Activated naive CD4-positive, alpha-beta T cell treated with anti-CD3 and anti-CD28 coated beads, Interleukin-2, amount 50 U/mL, for 16 hours (primary cell): ENCODE results near the gene CYP19A1.

Experiments
- DNase-seq: peaks from one replicate; pipeline ENCODE4 v3.0.0-alpha.2; 2020

CYP19A1 gene

GRCh38 chr15:51356983-51357382 lies 18.6 kb upstream of the CYP19A1 start:
- no peak for DNase-seq

GRCh38 chr15:51356147-51356546 lies 17.8 kb upstream of the CYP19A1 start:
- no peak for DNase-seq

DNA sequence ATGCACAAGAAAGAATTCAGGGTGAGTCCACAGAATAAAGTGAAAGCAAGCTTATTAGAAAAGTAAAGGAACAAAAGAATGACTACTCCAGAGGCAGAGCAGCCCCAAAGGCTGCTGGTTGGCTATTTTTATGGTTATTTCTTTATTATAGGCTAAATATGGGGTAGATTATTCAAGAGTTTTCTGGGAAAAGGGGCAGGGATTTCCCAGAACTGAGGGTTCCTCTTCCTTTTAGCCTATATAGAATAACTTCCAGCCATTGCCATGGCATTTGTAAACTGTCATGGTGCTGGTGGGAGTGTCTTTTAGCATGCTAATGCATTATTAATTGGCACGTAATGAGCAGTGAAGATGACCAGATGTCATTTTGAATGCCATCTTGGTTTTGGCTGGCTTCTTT lies 16.7 kb upstream of the CYP19A1 start:
- no peak for DNase-seq

DNA sequence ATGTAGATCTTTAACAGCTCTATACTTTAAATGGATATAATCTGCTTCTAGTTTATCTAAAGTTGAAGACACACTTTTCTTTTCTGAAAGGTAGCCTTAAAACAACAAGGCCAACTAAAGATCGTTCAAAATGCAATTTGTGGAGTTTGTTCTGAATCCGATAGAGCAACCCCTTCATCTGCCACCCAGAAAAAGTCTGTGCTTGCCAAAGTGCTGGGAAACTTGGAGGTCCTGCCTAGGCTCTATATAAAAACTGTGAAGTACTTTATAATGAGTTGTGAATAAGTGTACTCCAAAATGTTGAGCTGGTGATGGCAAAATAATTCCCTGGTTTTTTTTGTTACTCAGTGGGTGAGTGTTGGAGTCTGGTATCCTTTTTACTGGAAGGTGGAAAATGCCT lies 15.6 kb upstream of the CYP19A1 start:
- DNase-seq, result no peak

DNA sequence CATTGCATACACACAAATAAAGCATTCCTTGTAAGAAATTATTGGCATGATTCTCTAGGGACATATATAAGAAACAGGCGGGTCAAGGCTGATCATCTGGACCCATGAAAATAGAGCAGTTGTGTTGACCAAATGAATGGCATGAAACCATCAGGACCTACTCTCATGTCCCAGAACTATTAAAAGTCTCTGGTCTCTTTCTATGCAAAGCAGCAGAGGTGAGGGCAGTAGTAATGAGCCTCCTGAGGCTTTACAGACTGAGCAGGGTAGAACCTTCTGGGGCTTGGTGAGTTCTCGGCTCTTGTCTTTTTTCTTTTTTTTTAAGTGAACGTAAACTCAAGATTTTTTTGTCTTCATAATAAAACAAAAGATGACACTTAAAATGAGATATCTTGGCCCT lies 12.3 kb upstream of the CYP19A1 start:
- no peak for DNase-seq

- DNase-seq, result no peak
Observed at GRCh38 chr15:51349156-51349844, 10.9 kb upstream of the CYP19A1 start.

GRCh38 chr15:51348688-51349087 lies 10.3 kb upstream of the CYP19A1 start:
- no peak for DNase-seq

DNA sequence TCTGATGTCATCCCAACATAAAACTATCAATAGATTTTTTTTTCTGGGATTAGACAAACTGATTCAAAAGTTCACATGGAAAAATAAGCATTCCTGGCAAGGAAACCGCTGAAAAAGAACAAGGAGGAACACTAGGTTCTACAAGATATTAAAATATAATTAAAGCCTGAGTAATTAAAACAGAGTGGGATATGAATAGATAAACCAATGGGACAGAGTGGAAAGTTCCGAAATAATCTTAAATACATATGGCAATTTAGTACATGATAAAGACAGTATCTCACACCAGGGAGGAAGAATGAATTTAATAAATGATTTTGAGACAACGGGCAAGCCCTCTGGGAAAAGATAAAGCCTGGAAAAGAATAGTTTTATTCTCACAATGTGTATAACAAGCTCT lies 7.7 kb upstream of the CYP19A1 start:
- no peak for DNase-seq

- no peak for DNase-seq
Observed at GRCh38 chr15:51343466-51343865, 5.1 kb upstream of the CYP19A1 start.

- no peak for DNase-seq
Observed at GRCh38 chr15:51342227-51342999, 4.0 kb upstream of the CYP19A1 start.

DNA sequence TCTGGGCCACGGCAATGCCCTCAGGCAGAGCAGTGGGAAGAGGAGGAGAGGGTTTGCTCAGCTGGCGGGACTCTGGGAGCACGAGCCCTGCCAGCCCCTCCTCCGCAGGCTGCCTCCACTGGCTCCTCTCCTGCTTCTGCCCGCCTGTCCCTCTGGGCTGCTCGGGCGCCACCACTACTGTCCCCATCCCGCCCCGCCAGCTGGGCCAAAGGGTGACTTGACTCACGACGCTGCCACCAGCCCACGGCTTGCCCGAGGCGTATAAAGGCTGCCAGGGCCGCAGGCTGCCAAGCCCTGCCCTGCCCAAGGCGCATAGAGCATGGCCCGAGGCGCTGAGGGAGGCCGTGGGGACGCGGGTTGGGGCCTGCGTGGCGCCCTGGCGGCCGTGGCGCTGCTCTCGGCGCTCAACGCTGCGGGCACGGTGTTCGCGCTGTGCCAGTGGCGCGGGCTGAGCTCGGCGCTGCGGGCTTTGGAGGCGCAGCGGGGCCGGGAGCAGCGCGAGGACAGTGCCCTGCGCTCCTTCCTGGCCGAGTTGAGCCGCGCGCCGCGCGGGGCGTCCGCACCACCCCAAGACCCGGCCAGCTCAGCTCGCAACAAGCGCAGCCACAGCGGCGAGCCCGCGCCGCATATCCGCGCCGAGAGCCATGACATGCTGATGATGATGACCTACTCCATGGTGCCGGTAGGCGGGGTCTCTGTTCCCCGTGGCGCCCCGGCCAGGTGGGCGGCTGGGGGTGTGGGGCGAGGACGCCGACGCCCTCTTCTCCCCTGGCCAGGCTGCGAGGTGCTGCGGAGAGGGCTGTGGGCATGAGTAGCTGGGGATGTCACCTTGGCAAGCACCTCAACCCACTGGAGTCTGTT lies 3.2 kb upstream of the CYP19A1 start, which contains the start of gene GLDN:
Gene GLDN (plus strand): TSS at position 290 of the 861 bp plus-strand sequence. CDS start 30 bp downstream, at position 320.
- no peak for DNase-seq

DNA sequence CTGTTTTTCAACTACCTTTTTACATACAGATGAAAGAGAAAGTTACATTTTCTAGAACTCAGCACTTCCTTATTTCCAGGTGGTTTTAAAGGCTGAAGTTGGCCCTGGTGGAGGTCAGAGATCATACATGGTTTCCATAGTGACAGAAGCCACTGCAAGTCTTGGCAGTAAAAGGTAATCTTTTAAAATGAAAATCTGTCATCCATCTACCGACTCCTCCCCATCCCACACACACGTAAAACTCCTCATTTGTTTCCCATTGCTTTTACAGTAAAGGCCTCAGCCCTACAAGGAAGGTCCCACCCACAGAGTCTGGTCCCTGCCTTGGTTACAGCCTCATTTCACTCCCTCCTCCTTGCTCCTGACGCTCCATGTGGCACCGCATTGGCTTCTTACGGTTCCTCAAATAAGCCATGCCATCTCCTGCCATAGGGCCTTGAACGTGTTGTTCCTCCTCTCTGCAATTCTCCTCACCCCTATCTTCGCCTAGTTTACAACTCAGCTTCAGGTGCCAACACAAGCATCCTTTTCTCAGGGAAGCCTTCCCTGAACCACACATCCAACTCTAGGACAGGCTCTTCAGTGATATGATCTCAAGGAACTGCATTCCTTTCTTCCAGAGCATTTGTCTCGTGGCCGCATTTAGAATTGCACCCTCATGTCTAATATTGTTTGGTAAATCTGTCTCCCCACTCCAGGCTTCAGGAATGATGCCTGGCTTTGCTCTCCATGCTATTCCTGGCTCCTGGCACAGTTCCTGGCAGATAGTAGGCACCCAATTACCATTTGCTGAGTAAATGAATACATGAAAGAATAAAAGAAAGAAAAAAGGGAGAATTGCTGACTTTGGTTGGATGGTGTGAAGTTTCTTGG lies 2.6 kb downstream of the CYP19A1 start:
- DNase-seq, result no peak

DNA sequence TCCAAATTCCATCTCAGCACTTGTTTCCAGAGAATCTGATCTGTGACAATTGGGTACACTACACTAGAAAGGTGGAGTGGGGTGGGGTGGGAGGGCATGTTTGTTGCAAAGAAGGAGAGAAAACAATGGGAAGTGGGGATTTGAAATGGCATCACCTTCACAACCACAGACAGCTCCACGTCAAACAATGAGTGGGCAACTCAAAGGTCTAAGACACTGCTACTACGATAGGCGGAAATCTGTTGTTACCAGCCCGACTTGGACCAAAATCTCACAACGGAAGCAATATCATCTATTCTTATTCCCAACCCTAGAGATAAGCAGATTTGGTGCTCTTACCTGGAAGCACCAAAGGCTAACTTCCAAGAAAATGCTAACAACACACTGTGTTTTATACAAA lies 3.3 kb downstream of the CYP19A1 start:
- no peak for DNase-seq

DNA sequence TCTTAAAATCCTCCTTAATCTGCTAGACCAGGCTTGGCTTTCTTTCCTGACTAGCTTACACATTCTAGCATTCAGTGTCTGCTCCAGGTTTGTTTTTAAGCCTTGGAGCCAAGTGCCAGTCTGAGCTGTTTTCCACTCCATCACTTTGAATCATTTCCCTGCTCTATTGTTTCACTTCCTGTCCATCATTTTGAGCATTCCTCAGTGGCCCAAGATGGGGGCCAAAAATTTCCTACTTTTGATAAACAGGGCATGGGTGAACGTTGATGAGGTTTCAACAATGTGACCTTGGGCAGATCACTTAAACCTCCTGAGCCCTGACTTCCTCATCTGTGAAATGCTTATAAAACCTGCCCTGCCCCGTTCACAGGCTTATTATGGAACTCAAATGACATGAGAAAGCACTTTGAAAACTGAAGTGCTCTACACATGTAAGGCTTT lies 4.4 kb downstream of the CYP19A1 start:
- DNase-seq, result no peak

DNA sequence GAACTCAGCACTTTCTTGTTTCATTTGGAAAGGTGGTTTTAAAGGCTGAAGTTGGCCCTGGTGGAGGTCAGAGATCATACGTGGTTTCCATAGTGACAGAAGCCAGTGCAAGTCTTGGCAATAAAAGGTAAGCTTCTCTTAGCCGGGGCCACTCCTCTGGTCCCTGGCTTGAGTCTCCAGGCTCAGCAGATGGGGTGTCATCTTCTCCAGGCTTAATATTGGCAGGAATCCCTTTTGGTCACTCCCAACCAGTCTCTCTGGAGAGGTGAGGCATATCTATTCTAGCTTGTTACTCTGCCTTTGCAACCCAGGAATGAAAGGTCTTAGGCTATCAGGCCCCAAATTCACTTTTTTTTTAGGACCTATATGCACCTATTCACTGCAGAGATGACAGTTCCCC lies 4.8 kb downstream of the CYP19A1 start:
- DNase-seq, result no peak

DNA sequence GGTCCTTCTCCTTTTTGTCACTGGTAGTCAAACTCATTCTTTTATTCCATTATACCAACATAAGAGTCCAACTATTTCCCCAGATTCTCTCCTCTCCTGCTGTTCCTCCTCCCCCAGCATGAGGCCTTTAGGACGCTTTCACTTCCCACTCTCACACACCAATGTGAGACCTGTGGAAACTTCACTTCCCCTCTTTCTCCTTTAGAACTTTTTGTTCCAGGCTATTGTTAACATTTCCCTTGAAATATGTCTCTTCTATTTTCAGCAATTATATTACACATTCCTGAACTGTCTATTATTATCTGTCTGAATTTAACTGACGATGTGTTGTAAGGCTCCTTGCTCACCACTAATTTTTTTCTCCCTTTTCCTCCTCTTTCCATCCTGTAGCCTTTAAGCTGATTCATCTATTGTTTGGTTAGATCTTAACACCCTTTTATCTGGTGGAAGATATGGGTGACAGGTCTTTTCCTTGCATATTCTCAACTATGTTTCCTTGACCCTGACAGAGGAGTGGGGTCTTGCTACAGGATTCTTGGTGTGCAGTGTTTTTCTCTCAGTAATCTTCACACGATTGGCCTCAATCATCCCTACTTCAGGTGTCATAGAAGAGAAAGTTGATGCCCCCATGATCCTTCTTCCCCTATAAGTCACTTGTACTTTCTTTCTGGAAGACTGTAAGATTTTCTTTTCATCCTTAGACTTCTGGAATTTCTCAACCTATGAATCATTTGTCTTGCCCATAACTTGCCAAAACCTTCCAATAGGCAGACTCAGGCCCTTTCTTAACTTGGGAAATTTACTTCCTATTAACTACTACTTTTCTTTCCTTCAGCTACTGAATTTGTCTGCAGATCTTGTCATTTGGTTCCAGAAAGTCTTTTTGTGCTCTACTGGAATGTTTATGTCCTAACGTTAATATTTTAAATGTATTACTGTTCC lies 5.9 kb downstream of the CYP19A1 start:
- DNase-seq, result no peak

GRCh38 chr15:51331141-51331540 lies 7.3 kb downstream of the CYP19A1 start:
- no peak for DNase-seq

DNA sequence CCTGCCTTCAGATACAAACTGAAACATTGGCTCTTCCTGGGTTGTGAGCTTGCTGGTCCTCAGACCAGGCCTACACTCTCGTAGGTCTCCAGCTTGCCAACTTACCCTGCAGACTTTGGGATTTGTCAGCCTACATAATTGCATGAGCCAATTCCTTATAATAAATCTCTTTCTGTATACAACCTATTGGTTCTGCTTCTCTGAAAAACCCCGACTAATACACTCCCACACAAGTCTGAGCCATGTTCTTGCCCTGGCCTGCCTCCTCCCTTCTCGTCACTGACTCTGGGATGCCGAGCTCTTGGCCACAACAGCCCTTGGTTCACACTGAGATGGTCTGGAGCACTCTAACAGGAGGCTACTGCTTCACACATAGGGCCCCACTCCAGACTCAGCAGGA lies 9.5 kb downstream of the CYP19A1 start:
- DNase-seq, result no peak

DNA sequence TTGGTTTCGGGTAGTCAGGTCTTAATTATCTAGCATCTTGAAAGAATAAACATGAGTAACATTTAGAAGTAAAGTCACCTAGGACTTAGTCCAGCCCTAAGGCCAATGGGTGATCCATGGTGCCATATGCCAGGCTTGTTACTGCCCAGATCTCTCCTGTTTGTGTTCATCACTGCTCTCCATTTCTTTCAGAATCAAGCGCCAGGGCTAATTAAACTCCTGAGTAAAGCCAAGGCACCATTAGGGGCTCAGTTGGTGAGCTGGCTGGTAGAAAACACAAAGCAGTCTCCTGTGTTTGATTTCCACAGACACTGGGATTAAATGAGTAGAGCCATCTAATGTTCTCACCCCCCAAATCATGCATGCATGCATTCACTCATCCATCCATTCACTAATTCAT lies 11.3 kb downstream of the CYP19A1 start:
- DNase-seq, result no peak

- DNase-seq, result no peak
Observed at GRCh38 chr15:51325167-51325566, 13.2 kb downstream of the CYP19A1 start.

- no peak for DNase-seq
Observed at GRCh38 chr15:51323749-51324148, 14.6 kb downstream of the CYP19A1 start.
